ENCODE results near the gene METTL16.

- TF ChIP-seq EZH2 (IDR thresholded peaks at IDR 0.05; ENCODE audit: insufficient read depth, poor library complexity, severe bottlenecking) (no peak), EZH2phosphoT487 (IDR thresholded peaks at IDR 0.05; ENCODE audit: insufficient read depth, low read depth) (no peak)
Measured at GRCh38 chr17:2418572-2418971, 93.1 kb downstream of the METTL16 start.
